Stimulated activated CD8-positive, alpha-beta memory T cell treated with anti-CD3 and anti-CD28 coated beads, Interleukin-2, amount 100 ng/mL, for 48 hours (primary cell): ENCODE measurements around the gene CACNA1C.
"Not testable (repeated sequence)": the region's sequence is repeated elsewhere in the genome, so short reads cannot be mapped to it uniquely, and the experiment has no call there.

Experiments
- DNase-seq, 2 donors: peaks; one replicate each; pipeline ENCODE4 v3.0.0-alpha.2; 2020; ENCODE audit warnings: low read depth in 2 of 2

Gene CACNA1C

DNA sequence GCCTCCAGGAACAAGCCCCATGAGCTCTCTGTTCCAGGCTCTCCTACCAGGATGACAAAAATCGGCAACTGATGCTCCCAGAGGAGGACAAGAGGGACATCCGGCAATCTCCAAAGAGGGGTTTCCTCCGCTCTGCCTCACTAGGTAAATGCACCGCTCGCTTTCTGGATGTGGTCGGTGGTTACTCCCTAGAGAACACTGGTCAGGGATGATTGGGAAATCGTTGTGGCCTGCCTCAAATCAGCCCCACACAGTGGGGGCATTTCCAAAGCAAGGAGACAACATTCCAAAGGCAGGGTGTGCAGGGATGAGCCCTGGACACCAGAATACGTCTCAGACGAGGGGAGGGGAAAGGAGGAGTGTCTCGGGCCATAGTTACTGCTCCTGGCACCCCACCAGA lies 689.2 kb downstream of the CACNA1C start:
- DNase-seq = not testable (repeated sequence)

GRCh38 chr12:2743478-2743877 lies 690.7 kb downstream of the CACNA1C start:
- DNase-seq = no peak

DNA sequence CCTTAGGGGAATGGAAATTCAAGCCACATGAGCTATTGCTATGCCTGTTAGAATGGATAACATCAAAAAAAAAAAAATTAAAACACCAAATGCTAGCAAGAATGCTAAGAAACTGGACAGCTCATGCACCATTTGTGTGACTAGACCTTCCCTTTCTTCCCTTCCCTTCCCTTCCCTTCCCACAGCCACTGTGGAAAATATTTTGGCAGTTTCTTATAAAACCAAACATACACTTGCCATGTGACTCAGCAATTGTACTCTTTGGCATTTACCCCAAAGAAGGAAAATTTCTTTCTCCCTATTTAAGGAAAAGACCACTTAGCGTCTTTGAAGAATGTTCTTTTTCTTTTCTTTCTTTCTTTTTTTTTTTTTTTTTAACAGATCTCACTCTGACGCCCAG lies 692.9 kb downstream of the CACNA1C start:
- no peak for DNase-seq
